ENCODE data around the gene TBC1D22A.

Gene TBC1D22A

DNA sequence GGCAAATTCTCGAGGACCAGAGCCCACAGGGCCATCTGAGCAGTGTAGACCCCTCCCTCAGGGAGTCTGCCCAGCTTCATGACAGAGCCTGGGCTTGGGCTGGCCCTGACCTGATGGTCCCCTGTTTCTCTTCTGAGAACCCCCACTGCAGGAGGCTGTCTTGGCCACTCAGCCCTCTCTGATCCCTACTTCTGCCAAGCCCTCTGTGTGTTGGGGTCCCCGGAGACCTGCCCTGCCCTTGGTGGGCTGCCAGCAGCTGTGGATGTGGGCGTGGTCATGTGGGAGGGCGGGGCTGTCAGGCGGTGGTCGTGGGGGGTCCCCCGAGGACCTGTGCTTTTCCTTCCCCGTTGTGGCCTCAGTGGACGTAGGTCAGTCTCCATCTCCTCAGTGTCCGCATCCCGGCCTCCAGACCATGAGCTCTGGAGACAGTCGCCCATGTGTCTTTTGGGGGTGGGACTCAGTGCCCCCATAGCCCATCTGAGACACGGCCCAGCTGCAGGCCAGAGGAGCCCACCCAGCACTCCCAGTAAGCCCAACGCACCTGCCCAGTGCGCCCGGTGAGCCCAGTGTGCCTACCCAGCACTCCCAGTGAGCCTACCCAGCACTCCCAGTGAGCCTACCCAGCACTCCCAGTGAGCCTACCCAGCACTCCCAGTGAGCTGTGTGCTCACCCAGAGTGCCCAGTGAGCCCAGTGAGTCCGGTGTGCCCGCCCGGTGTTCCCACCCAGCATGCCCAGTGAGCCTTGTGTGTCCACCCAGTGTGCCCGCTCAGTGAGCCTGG is 409.2 kb downstream of the TBC1D22A start:
- Histone ChIP-seq H3K27me3 (ENCODE audit: control insufficient read depth in 1 of 2, insufficient read depth in 2 of 2, low read length in 2 of 2) (no peaks in the 10 kb centered on the region), H3K27ac (ENCODE audit: low read depth, low read length) (no peak overlapping the region), H3K4me1 (ENCODE audit: control insufficient read depth in 1 of 2, insufficient read depth in 2 of 2, low read length in 2 of 2) (peaks cover 0 to 5% of the 10 kb centered on the region in 2 donors), H3K9me3 (ENCODE audit: control insufficient read depth in 1 of 2, low read length in 2 of 2) (no peaks in the 10 kb centered on the region), H3K9ac (ENCODE audit: low read depth in 1 of 2, low read length in 2 of 2) (no peak overlapping the region), H3K36me3 (ENCODE audit: control insufficient read depth in 1 of 2, insufficient read depth in 2 of 2, low read length in 2 of 2) (peaks cover under 1 to 24% of the 10 kb centered on the region in 2 donors), H3K4me3 (ENCODE audit: low read depth in 1 of 2, low read length in 2 of 2) (no peak overlapping the region)

DNA sequence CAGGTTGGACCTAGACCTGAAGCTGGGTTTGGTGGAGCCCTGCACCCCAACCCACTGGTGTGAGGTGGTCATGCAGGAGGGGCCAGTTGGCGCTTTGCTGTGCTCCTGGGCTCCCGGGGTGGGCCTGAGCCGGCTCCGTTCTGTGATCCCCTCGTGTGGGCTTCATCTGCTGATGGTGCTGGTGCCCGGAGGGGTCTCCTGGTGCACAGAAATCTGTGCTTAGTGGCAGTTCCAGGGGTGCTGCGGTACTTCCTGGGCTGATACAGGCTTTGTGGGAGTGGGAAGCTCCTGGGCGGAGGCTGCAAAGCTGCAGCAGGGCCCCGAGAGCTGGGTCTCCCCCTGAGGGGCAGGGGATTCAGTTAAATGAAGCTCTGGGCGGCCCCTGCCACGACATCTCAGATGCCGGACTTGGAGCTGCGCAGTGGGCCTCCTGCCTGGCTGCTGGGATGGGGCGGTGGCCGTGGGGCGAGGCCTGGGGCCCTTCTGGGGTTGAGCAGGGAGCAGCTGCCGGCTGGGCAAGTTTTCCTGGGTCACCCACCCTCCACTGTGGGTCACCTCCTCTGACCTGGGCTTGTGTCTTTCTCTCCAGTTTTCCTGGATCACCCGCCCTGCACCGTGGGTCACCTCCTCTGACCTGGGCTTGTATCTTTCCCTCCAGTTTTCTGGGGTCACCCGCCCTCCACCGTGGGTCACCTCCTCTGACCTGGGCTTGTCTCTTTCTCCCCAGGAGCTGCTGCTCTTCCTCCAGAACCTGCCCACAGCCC is 410.5 kb downstream of the TBC1D22A start:
- Histone ChIP-seq H3K36me3 (ENCODE audit: control insufficient read depth in 1 of 2, insufficient read depth in 2 of 2, low read length in 2 of 2) (peaks cover 4 to 16% of the 10 kb centered on the region in 2 donors), H3K4me3 (ENCODE audit: low read depth in 1 of 2, low read length in 2 of 2) (no peak overlapping the region), H3K9me3 (ENCODE audit: control insufficient read depth in 1 of 2, low read length in 2 of 2) (no peaks in the 10 kb centered on the region), H3K4me1 (ENCODE audit: control insufficient read depth in 1 of 2, insufficient read depth in 2 of 2, low read length in 2 of 2) (peaks cover 0 to 5% of the 10 kb centered on the region in 2 donors), H3K9ac (ENCODE audit: low read depth in 1 of 2, low read length in 2 of 2) (no peak overlapping the region), H3K27me3 (ENCODE audit: control insufficient read depth in 1 of 2, insufficient read depth in 2 of 2, low read length in 2 of 2) (no peaks in the 10 kb centered on the region), H3K27ac (ENCODE audit: low read depth, low read length) (no peak overlapping the region)

DNA sequence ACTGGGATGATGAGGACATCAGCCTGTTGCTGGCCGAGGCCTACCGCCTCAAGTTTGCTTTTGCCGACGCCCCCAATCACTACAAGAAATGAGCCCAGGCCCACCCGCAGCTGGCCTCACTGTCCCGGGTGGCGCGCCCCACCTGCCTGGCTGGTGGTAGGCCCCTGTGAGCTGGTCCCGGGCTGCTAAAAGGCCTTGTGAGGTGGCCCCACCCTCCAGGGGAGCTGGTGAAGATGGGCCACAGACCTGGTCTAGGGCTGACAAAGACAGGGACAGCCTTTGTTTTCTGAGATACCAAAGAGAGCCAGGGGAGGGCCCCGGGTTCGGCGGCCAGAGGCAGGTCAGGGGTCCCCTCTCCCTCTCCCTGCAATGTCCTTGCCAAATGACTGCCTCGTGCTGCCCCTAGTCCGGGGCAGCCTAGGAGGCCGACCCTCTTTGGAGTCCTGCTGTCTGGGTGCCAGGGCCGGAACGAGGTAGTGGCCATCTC is 411.1 kb downstream of the TBC1D22A start:
- no peak overlapping the region for H3K4me3 ChIP-seq (ENCODE audit: low read depth in 1 of 2, low read length in 2 of 2)
- H3K4me1 ChIP-seq (ENCODE audit: control insufficient read depth in 1 of 2, insufficient read depth in 2 of 2, low read length in 2 of 2): peaks cover 0 to 5% of the 10 kb centered on the region in 2 donors
- no peak overlapping the region for H3K9ac ChIP-seq (ENCODE audit: low read depth in 1 of 2, low read length in 2 of 2)
- H3K27ac ChIP-seq (ENCODE audit: low read depth, low read length): no peak overlapping the region
- H3K36me3 ChIP-seq (ENCODE audit: control insufficient read depth in 1 of 2, insufficient read depth in 2 of 2, low read length in 2 of 2): peaks cover 4 to 15% of the 10 kb centered on the region in 2 donors
- H3K9me3 ChIP-seq (ENCODE audit: control insufficient read depth in 1 of 2, low read length in 2 of 2): no peaks in the 10 kb centered on the region
- H3K27me3 ChIP-seq (ENCODE audit: control insufficient read depth in 1 of 2, insufficient read depth in 2 of 2, low read length in 2 of 2): no peaks in the 10 kb centered on the region

DNA sequence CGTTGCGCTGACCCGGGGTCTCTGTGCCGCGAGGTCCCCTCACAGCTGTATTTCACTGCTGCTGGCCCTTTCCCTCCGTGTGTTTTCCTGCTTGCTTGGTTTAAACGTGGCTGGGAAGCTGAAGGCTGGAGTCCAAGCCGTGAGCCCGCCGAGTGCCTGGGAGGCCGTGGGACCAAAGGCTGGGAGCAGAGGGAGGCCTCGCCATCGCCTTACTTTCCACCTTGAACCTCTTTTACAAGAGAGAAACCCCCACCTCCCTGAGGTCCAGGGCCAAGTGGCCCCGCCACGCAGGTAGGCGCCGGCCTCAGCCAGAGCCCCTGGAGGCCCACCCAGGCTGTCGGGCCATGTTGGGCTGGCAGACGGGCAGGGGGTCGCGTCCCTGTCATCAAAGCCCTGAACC is 411.6 kb downstream of the TBC1D22A start:
- H3K9ac ChIP-seq (ENCODE audit: low read depth in 1 of 2, low read length in 2 of 2): no peak overlapping the region
- no peak overlapping the region for H3K27ac ChIP-seq (ENCODE audit: low read depth, low read length)
- no peaks in the 10 kb centered on the region for H3K27me3 ChIP-seq (ENCODE audit: control insufficient read depth in 1 of 2, insufficient read depth in 2 of 2, low read length in 2 of 2)
- no peak overlapping the region for H3K4me3 ChIP-seq (ENCODE audit: low read depth in 1 of 2, low read length in 2 of 2)
- H3K4me1 ChIP-seq (ENCODE audit: control insufficient read depth in 1 of 2, insufficient read depth in 2 of 2, low read length in 2 of 2): peaks cover 0 to 5% of the 10 kb centered on the region in 2 donors
- no peaks in the 10 kb centered on the region for H3K9me3 ChIP-seq (ENCODE audit: control insufficient read depth in 1 of 2, low read length in 2 of 2)
- H3K36me3 ChIP-seq (ENCODE audit: control insufficient read depth in 1 of 2, insufficient read depth in 2 of 2, low read length in 2 of 2): peaks cover 4 to 15% of the 10 kb centered on the region in 2 donors

DNA sequence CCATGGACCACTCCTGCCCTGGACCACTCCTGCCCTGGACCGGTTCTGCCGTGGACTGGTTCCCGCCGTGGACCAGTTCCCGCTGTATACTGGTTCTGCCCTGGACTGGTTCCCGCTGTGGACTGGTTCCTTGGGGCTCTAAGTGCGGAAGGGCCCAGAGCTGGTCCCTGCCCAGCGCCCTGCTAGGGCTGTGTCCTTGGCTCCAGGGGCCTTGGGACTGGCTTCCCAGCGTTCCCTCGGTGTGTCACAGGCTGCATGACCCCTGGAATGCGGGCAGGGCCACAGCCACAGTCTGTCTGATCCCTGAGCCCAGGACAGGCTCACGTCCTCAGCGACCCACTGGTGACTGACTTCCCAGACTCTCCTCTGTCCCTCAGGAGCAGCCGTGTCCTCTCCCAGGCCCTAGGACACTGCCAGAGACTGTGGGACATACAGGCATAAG is 412.2 kb downstream of the TBC1D22A start:
- no peak overlapping the region for H3K4me3 ChIP-seq (ENCODE audit: low read depth in 1 of 2, low read length in 2 of 2)
- H3K27ac ChIP-seq (ENCODE audit: low read depth, low read length): no peak overlapping the region
- peaks cover 4 to 15% of the 10 kb centered on the region in 2 donors for H3K36me3 ChIP-seq (ENCODE audit: control insufficient read depth in 1 of 2, insufficient read depth in 2 of 2, low read length in 2 of 2)
- no peak overlapping the region for H3K9ac ChIP-seq (ENCODE audit: low read depth in 1 of 2, low read length in 2 of 2)
- no peaks in the 10 kb centered on the region for H3K9me3 ChIP-seq (ENCODE audit: control insufficient read depth in 1 of 2, low read length in 2 of 2)
- H3K4me1 ChIP-seq (ENCODE audit: control insufficient read depth in 1 of 2, insufficient read depth in 2 of 2, low read length in 2 of 2): peaks cover 0 to 5% of the 10 kb centered on the region in 2 donors
- no peaks in the 10 kb centered on the region for H3K27me3 ChIP-seq (ENCODE audit: control insufficient read depth in 1 of 2, insufficient read depth in 2 of 2, low read length in 2 of 2)

DNA sequence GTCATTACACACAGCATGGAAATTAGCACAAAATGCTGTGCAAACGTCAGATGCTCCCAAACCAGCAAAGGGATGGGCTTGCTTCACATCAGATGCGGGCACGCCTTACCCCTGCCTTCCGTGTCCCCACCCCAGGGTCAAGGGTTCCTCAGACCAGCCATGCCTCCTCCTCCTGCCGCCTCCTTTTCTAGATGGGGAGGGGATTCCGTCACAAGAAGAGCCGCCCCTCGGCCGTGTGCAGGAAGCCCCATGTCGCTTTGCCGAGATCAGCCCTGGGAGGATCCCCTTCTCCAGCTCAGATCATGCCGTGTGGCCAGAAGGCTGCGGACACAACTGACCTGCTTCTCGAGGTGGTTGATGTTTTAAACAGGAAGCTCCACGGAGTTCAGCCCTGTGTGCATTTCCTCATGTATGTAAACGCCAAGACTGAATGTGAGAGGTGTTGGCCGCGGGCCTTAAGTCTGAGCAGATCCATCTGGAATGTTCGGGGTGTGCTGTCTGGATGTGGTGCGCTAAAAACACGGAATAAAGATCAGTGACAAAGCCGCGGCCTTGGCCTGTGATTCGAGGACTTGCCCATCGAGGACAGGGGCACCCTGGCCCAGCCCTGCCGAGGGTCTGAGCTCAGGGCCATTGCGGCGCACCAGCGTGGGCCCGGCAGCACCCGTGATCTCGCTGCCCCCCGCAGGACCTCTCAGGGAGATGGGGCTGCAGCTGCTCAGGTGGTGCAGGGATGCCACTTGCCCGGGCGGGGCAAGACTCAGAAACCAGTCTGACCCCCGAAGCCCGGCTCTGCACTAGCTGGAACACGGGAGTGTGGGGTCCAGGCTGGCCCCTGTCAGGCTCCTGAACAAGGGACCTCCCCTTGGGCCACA is 412.9 kb downstream of the TBC1D22A start:
- Histone ChIP-seq H3K4me3 (ENCODE audit: low read depth in 1 of 2, low read length in 2 of 2) (no peak overlapping the region), H3K27me3 (ENCODE audit: control insufficient read depth in 1 of 2, insufficient read depth in 2 of 2, low read length in 2 of 2) (no peaks in the 10 kb centered on the region), H3K9ac (ENCODE audit: low read depth in 1 of 2, low read length in 2 of 2) (no peak overlapping the region), H3K27ac (ENCODE audit: low read depth, low read length) (no peak overlapping the region), H3K9me3 (ENCODE audit: control insufficient read depth in 1 of 2, low read length in 2 of 2) (no peaks in the 10 kb centered on the region), H3K4me1 (ENCODE audit: control insufficient read depth in 1 of 2, insufficient read depth in 2 of 2, low read length in 2 of 2) (peaks cover 0 to 5% of the 10 kb centered on the region in 2 donors), H3K36me3 (ENCODE audit: control insufficient read depth in 1 of 2, insufficient read depth in 2 of 2, low read length in 2 of 2) (peaks cover 4 to 15% of the 10 kb centered on the region in 2 donors)

DNA sequence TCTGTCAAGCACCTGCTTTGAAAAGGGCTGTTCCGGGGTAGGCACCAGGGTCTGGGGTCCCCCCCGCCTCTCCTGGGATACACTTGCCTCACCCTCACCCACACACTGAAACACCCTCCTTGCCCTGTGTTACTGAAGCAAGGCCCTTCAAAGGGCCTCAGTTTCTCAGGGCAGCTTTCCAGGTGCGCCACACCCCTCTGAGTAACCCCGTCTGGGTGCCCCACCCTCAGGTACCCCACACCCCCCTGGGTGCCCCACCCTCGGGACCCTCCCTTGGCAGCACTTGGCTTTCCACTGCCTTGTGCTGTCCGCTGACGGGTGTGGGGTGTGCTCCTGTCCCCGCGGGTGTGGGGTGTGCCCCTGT is 413.6 kb downstream of the TBC1D22A start:
- H3K4me1 ChIP-seq (ENCODE audit: control insufficient read depth in 1 of 2, insufficient read depth in 2 of 2, low read length in 2 of 2): peaks cover 0 to 5% of the 10 kb centered on the region in 2 donors
- no peak overlapping the region for H3K27ac ChIP-seq (ENCODE audit: low read depth, low read length)
- H3K9ac ChIP-seq (ENCODE audit: low read depth in 1 of 2, low read length in 2 of 2): no peak overlapping the region
- no peak overlapping the region for H3K4me3 ChIP-seq (ENCODE audit: low read depth in 1 of 2, low read length in 2 of 2)
- H3K27me3 ChIP-seq (ENCODE audit: control insufficient read depth in 1 of 2, insufficient read depth in 2 of 2, low read length in 2 of 2): no peaks in the 10 kb centered on the region
- no peaks in the 10 kb centered on the region for H3K9me3 ChIP-seq (ENCODE audit: control insufficient read depth in 1 of 2, low read length in 2 of 2)
- peaks cover 4 to 15% of the 10 kb centered on the region in 2 donors for H3K36me3 ChIP-seq (ENCODE audit: control insufficient read depth in 1 of 2, insufficient read depth in 2 of 2, low read length in 2 of 2)

DNA sequence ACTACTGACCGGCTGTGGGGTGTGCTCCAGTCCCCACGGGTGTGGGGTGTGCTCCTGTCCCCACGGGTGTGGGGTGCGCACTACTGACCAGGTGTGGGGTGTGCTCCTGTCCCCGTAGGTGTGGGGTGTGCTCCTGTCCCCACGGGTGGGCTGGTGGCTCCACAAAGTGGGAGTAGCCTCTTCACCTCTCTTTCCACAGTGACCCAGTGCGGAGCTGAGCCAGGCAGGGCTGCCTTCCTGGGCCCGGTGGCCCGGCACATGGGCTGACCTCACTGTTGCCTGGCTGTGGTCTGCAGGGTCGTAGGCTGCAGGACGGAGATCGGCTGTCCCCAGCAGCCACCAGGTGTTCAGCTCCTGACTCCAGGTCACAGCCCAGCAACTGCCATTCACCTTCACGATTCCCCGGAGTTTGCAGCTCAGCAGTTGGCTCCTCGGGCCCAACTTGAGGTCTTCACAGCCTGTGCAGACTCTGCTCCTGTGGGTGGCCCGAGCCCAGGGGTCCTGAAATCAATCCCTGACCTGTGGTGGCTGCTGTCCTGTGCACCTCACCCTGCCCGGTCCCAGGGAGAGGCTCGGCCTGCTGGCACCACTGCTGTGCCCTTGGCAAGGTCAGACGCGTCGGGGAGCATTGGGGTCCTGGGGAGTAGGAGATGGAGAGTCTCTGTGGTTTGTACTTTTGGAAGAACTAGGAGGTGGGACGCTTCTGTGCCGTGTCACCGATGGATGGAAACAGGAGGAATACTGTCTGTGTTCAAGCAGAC is 414.3 kb downstream of the TBC1D22A start:
- Histone ChIP-seq H3K36me3 (ENCODE audit: control insufficient read depth in 1 of 2, insufficient read depth in 2 of 2, low read length in 2 of 2) (peaks cover 4 to 15% of the 10 kb centered on the region in 2 donors), H3K9me3 (ENCODE audit: control insufficient read depth in 1 of 2, low read length in 2 of 2) (no peaks in the 10 kb centered on the region), H3K27ac (ENCODE audit: low read depth, low read length) (no peak overlapping the region), H3K4me3 (ENCODE audit: low read depth in 1 of 2, low read length in 2 of 2) (no peak overlapping the region), H3K27me3 (ENCODE audit: control insufficient read depth in 1 of 2, insufficient read depth in 2 of 2, low read length in 2 of 2) (no peaks in the 10 kb centered on the region), H3K9ac (ENCODE audit: low read depth in 1 of 2, low read length in 2 of 2) (no peak overlapping the region), H3K4me1 (ENCODE audit: control insufficient read depth in 1 of 2, insufficient read depth in 2 of 2, low read length in 2 of 2) (peaks cover 0 to 5% of the 10 kb centered on the region in 2 donors)

DNA sequence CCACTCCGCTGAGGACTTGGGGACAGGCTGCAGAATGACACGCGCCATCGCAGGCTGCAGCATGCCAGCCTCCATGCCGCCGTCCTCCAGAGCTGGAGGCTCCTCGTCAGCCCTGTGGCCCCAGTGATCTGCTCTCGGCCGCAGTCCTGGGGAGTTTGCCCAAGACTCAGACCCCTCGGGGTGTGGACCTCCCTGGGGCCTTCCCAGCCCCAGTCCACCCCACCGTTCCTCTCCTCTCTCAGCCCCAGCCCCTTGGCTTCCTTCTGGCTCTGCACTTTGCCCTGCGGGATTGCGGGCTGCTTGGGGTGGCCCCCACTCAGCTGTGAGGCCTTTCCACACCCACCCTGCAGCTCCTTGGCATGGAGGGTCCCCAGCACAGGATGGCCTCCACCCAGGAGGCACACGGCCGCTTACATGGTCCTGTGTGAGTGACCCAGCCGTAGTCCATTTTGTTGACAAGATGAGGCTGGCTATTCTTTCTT is 414.9 kb downstream of the TBC1D22A start:
- H3K27ac ChIP-seq (ENCODE audit: low read depth, low read length): no peak overlapping the region

More for the DNA sequence above, 414.9 kb downstream of the TBC1D22A start:
- Histone ChIP-seq H3K9me3 (ENCODE audit: control insufficient read depth in 1 of 2, low read length in 2 of 2) (no peaks in the 10 kb centered on the region), H3K27me3 (ENCODE audit: control insufficient read depth in 1 of 2, insufficient read depth in 2 of 2, low read length in 2 of 2) (no peaks in the 10 kb centered on the region), H3K4me1 (ENCODE audit: control insufficient read depth in 1 of 2, insufficient read depth in 2 of 2, low read length in 2 of 2) (peaks cover 0 to 5% of the 10 kb centered on the region in 2 donors), H3K9ac (ENCODE audit: low read depth in 1 of 2, low read length in 2 of 2) (no peak overlapping the region), H3K4me3 (ENCODE audit: low read depth in 1 of 2, low read length in 2 of 2) (no peak overlapping the region), H3K36me3 (ENCODE audit: control insufficient read depth in 1 of 2, insufficient read depth in 2 of 2, low read length in 2 of 2) (peaks cover 4 to 15% of the 10 kb centered on the region in 2 donors)

Data from duodenal mucosa (tissue), 2 donors.